ENCODE results near the gene WDR5B.
"Not testable (repeated sequence)": the region's sequence is repeated elsewhere in the genome, so short reads cannot be mapped to it uniquely, and the experiment has no call there.

WDR5B gene

GRCh38 chr3:122407946-122408345, 7.9 kb downstream of the WDR5B start:
- DNase-seq = no peak

GRCh38 chr3:122406198-122406597, 9.7 kb downstream of the WDR5B start:
- DNase-seq = no peak

- no peak for DNase-seq
These were observed 10.8 kb downstream of the WDR5B start for GRCh38 chr3:122405015-122405414.

GRCh38 chr3:122403489-122403888, 12.4 kb downstream of the WDR5B start:
- no peak for DNase-seq

- DNase-seq = no peak
These were observed 16.9 kb downstream of the WDR5B start for GRCh38 chr3:122398920-122399319.

GRCh38 chr3:122397201-122397600, 18.7 kb downstream of the WDR5B start:
- DNase-seq = no peak

GRCh38 chr3:122396511-122396910, 19.4 kb downstream of the WDR5B start:
- no peak for DNase-seq

GRCh38 chr3:122395582-122395981, 20.3 kb downstream of the WDR5B start:
- no peak for DNase-seq

- no peak for DNase-seq
These were observed 21.7 kb downstream of the WDR5B start for GRCh38 chr3:122394173-122394572.

- DNase-seq = no peak
These were observed 22.7 kb downstream of the WDR5B start for GRCh38 chr3:122392868-122393844.

- DNase-seq = no peak
These were observed 24.0 kb downstream of the WDR5B start for GRCh38 chr3:122391681-122392446.

- no peak for DNase-seq
These were observed 25.2 kb downstream of the WDR5B start for GRCh38 chr3:122390665-122391064.

GRCh38 chr3:122389892-122390291, 26.0 kb downstream of the WDR5B start:
- DNase-seq = no peak

GRCh38 chr3:122389197-122389596, 26.7 kb downstream of the WDR5B start:
- DNase-seq = no peak

- DNase-seq = no peak
These were observed 28.2 kb downstream of the WDR5B start for GRCh38 chr3:122387709-122388108.

GRCh38 chr3:122383771-122384697, 31.8 kb downstream of the WDR5B start, which contains the start of gene FAM162A:
FAM162A (plus strand) TSS chr3:122384182; CDS start chr3:122384266, 84 bp downstream.
- DNase-seq = peak; percentile 75

- peak; percentile 70 for DNase-seq
These were observed 32.8 kb downstream of the WDR5B start, which contains the start of gene MIX23 for GRCh38 chr3:122382888-122383666. MIX23 (minus strand) TSS chr3:122383231; CDS start chr3:122383224, 7 bp downstream.

- no peak for DNase-seq
These were observed 37.9 kb downstream of the WDR5B start for GRCh38 chr3:122377975-122378374.

GRCh38 chr3:122374034-122374433, 41.8 kb downstream of the WDR5B start:
- DNase-seq = no peak

- DNase-seq = no peak
These were observed 49.5 kb downstream of the WDR5B start for GRCh38 chr3:122366379-122366749.

GRCh38 chr3:122365582-122366378, 50.1 kb downstream of the WDR5B start:
- DNase-seq = not testable (repeated sequence)

Data from NCI-H187 treated with DMSO at 0.1 percent for 48 hours (cell line).